ENCODE data around the gene EYS. TPM values are rescaled to one million over a fixed set of nuclear protein-coding genes. Genes with fewer than 3 reads are reported as not detected.

Gene EYS
- polyA plus RNA-seq, 1 experiment, result not detected

DNA sequence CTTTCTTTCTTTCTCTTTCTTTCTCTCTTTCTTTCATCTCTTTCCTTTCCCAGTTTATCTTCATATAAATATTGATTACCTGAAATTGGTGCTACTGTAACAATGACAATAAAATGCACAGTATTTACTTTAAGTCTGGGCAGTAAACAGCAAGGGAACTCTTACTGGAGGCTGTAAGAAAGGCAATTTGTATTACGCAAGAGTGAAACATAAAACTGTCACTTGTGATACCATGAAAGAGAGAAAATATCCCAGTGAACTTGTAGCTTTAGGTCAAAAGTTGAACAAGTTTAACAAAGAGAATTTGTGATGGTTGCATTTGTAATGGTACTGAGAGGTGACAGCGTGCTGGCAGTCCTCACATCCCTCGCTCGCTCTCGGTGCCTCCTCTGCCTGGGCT, 80.0 kb downstream of the EYS start:
- CTCF ChIA-PET, result no interaction called here
- TF ChIP-seq, protein P1, sequence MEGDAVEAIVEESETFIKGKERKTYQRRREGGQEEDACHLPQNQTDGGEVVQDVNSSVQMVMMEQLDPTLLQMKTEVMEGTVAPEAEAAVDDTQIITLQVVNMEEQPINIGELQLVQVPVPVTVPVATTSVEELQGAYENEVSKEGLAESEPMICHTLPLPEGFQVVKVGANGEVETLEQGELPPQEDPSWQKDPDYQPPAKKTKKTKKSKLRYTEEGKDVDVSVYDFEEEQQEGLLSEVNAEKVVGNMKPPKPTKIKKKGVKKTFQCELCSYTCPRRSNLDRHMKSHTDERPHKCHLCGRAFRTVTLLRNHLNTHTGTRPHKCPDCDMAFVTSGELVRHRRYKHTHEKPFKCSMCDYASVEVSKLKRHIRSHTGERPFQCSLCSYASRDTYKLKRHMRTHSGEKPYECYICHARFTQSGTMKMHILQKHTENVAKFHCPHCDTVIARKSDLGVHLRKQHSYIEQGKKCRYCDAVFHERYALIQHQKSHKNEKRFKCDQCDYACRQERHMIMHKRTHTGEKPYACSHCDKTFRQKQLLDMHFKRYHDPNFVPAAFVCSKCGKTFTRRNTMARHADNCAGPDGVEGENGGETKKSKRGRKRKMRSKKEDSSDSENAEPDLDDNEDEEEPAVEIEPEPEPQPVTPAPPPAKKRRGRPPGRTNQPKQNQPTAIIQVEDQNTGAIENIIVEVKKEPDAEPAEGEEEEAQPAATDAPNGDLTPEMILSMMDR (IDR thresholded peaks at IDR 0.05; ENCODE audit: low read depth, low read length), result no peak
- POLR2A ChIA-PET, result no interaction called here
- Histone ChIP-seq H3K27ac (ENCODE audit: low read depth, low read length) (no peak overlapping the region), H3K4me3 (ENCODE audit: low read depth, low read length) (no peak overlapping the region), H3K9me3 (ENCODE audit: control insufficient read depth, insufficient read depth, low read length) (peaks cover 7% of the 10 kb centered on the region), H3K27me3 (ENCODE audit: control insufficient read depth, insufficient read depth, low read length) (no peaks in the 10 kb centered on the region)
- no peak for DNase-seq (ENCODE audit: low read depth, low spot score)

DNA sequence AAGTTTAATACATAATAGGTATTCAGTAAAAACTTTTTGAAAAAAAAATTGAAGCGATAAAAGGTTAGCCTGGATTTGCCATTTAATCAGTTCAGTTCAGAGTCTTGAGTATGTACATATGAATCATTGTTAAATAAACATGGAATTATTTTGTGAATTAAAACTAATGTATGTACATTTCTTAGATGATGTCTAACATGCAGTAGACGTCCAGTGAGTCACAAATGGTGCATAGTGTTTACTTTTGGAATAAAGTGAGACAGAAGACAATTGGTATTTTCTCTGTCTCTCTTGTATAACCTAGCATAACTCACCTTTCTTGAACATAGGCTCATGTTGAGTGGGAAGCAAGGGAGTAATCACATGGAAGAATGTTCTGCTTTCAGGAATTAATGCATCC, 83.5 kb downstream of the EYS start:
- Histone ChIP-seq H3K4me3 (ENCODE audit: low read depth, low read length) (no peak overlapping the region), H3K27me3 (ENCODE audit: control insufficient read depth, insufficient read depth, low read length) (no peaks in the 10 kb centered on the region), H3K9me3 (ENCODE audit: control insufficient read depth, insufficient read depth, low read length) (peaks cover 7% of the 10 kb centered on the region), H3K27ac (ENCODE audit: low read depth, low read length) (no peak overlapping the region)
- DNase-seq (ENCODE audit: low read depth, low spot score), result no peak
- TF ChIP-seq, protein P1 (IDR thresholded peaks at IDR 0.05; ENCODE audit: low read depth, low read length), result no peak
- CTCF ChIA-PET, result no interaction called here
- POLR2A ChIA-PET, result no interaction called here

DNA sequence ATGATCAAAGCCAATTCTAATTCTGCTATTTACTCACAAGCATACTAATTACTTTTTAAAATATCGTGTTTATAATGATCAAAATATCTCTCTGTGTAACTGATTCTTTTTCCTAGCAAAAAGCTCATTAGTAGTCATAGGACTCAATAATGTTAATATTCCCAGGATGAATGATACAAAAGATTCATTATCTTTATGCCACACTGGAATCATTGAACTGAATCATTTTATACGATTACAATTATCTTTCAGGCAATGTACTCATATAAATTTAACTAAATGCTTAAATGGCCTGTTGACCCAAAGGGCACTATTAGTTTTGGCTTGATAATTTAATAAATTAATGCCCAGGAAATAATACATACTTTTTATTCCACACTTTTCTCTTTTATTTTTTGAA, 96.3 kb downstream of the EYS start:
- no peak for DNase-seq (ENCODE audit: low read depth, low spot score)
- Histone ChIP-seq H3K9me3 (ENCODE audit: control insufficient read depth, insufficient read depth, low read length) (no peaks in the 10 kb centered on the region), H3K27ac (ENCODE audit: low read depth, low read length) (no peak overlapping the region), H3K4me3 (ENCODE audit: low read depth, low read length) (no peak overlapping the region), H3K27me3 (ENCODE audit: control insufficient read depth, insufficient read depth, low read length) (no peaks in the 10 kb centered on the region)
- ChIA-PET CTCF (no interaction called here), POLR2A (no interaction called here)
- TF ChIP-seq, protein P1 (IDR thresholded peaks at IDR 0.05; ENCODE audit: low read depth, low read length), result no peak

DNA sequence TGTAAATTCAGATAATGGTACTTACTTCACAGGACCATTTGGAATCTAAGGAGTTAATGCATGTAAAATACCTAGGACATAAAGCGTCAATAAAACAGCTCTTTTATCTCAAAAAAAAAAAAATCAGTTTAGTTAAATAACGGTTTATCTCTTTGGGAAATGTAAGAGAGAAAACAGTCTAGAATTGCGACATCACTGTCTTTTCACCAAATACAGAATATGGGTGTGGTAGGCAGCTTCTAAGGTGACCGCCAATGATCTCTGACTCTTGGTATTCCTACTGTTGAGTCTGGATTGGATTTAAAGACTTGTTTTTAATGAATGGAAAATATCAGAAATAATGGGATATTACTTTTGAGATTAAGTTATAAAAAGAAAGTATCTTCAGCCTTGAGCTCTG, 111.5 kb downstream of the EYS start:
- no peaks in the 10 kb centered on the region for H3K9me3 ChIP-seq (ENCODE audit: control insufficient read depth, insufficient read depth, low read length)
- TF ChIP-seq, protein P1 (IDR thresholded peaks at IDR 0.05; ENCODE audit: low read depth, low read length), result no peak
- H3K4me3 ChIP-seq (ENCODE audit: low read depth, low read length), result no peak overlapping the region
- H3K27ac ChIP-seq (ENCODE audit: low read depth, low read length), result no peak overlapping the region
- DNase-seq (ENCODE audit: low read depth, low spot score), result no peak
- no peaks in the 10 kb centered on the region for H3K27me3 ChIP-seq (ENCODE audit: control insufficient read depth, insufficient read depth, low read length)
- ChIA-PET POLR2A (no interaction called here), CTCF (interaction anchor here (0.7 kb wide), 1 partner anchor 126 kb away, joined by 6 read pairs; no protein-coding TSS in a partner anchor)

DNA sequence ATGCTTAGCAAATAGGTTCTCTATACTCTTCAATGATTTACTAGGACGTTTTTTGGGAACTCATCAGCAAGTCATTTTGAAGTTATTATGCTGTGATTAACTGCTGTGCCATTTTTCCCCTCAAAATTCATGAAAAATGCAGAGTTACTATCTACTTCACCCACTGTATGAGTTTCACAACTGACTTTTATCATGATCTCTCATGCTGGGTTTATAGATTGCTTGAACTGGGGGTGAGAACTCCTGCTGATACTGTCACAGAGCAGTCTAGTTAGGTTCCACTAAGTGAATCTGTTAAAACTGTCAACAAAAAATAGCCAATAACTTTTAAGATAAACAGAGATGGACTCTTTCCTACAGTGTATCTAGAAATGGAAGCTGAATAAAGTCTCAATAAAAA, 136.7 kb downstream of the EYS start:
- TF ChIP-seq, protein P1 (IDR thresholded peaks at IDR 0.05; ENCODE audit: low read depth, low read length), result no peak
- H3K27me3 ChIP-seq (ENCODE audit: control insufficient read depth, insufficient read depth, low read length), result no peaks in the 10 kb centered on the region
- DNase-seq (ENCODE audit: low read depth, low spot score), result no peak
- H3K9me3 ChIP-seq (ENCODE audit: control insufficient read depth, insufficient read depth, low read length), result no peaks in the 10 kb centered on the region
- ChIA-PET CTCF (no interaction called here), POLR2A (no interaction called here)
- H3K4me3 ChIP-seq (ENCODE audit: low read depth, low read length), result no peak overlapping the region
- no peak overlapping the region for H3K27ac ChIP-seq (ENCODE audit: low read depth, low read length)

Measured in AG04450 (cell line).